Natural killer cell (primary cell): Measurements from ENCODE around the gene SLC12A4. TPM values are rescaled to one million over a fixed set of nuclear protein-coding genes. Genes with fewer than 3 reads are reported as not detected.
"Not testable (repeated sequence)": the region's sequence is repeated elsewhere in the genome, so short reads cannot be mapped to it uniquely, and the experiment has no call there.

Experiments
- ATAC-seq, 3 donors: fragments of 150-1000 bp in 2 of 3; fragments of 200-7000 bp in 1 of 3; cut with Tn5 transposase; 1 replicate in 1 of 3; 2 replicates in 2 of 3; pipeline ENCODE4 v1.10.0; 2021; ENCODE audit warnings: mild to moderate bottlenecking in 2 of 3, moderate library complexity in 2 of 3
- DNase-seq, 2 donors: peaks; one replicate each; pipeline versions ENCODE4 v3.0.0 to v3.0.0-alpha.2; 2013 to 2021; ENCODE audit warnings: mixed read lengths in 1 of 2
- H3K27ac ChIP-seq: one replicate; pipeline ENCODE4 v1.5.1; 2013; ENCODE audit warnings: mild to moderate bottlenecking, low read length
- H3K27me3 ChIP-seq: one replicate; pipeline ENCODE4 v1.6.1; 2013; ENCODE audit warnings: low read length; ENCODE audit not compliant: control insufficient read depth, insufficient read depth
- H3K36me3 ChIP-seq: one replicate; pipeline ENCODE4 v1.6.1; 2013; ENCODE audit warnings: low read length; ENCODE audit not compliant: control insufficient read depth, insufficient read depth
- H3K4me1 ChIP-seq: one replicate; pipeline ENCODE4 v1.6.1; 2013; ENCODE audit warnings: low read length; ENCODE audit not compliant: control insufficient read depth, insufficient read depth
- H3K4me3 ChIP-seq: one replicate; pipeline ENCODE4 v1.5.1; 2013; ENCODE audit warnings: low read length
- H3K9me3 ChIP-seq: one replicate; pipeline ENCODE4 v1.6.1; 2013; ENCODE audit warnings: low read length; ENCODE audit not compliant: control insufficient read depth, insufficient read depth
- H3K27ac Mint-ChIP-seq, 2 donors: one replicate each; pipeline ENCODE4 v1.8.0; 2022; ENCODE audit warnings: mild to moderate bottlenecking in 2 of 2, mixed read lengths in 2 of 2, moderate library complexity in 1 of 2
- H3K27me3 Mint-ChIP-seq, 2 donors: one replicate each; pipeline ENCODE4 v1.8.0; 2022; ENCODE audit warnings: low read depth in 2 of 2, mixed read lengths in 2 of 2
- H3K36me3 Mint-ChIP-seq: one replicate; pipeline ENCODE4 v1.8.0; 2022; ENCODE audit warnings: mixed read lengths
- H3K4me1 Mint-ChIP-seq, 2 donors: one replicate each; pipeline ENCODE4 v1.8.0; 2022; ENCODE audit warnings: mixed read lengths in 2 of 2
- H3K4me3 Mint-ChIP-seq: one replicate; pipeline ENCODE4 v1.8.0; 2022; ENCODE audit warnings: mild to moderate bottlenecking, moderate library complexity, mixed read lengths
- H3K9me3 Mint-ChIP-seq, 2 donors: one replicate each; pipeline ENCODE4 v1.8.0; 2022; ENCODE audit warnings: mixed read lengths in 2 of 2
- WGBS: methylation state at CpG from one replicate; pipeline ENCODE4 v1.1.7; 2013; ENCODE audit warnings: missing lambda C conversion rate; ENCODE audit not compliant: insufficient coverage; 5-methylcytosine and 5-hydroxymethylcytosine counted together
- intact Hi-C: fragments of 100-400 bp; cut with micrococcal nuclease; formaldehyde crosslinking; loops from one replicate; pipeline ENCODE4 v1.14.2; 2022
- total RNA-seq, 4 donors: library from RNA; stranded (reverse); fragments of 120-200 nt in 1 of 4; gene quantifications; one replicate each; pipeline versions ENCODE4 v1.2.3 to v1.2.4, GENCODE V29; 2013 to 2022
- TF ChIP-seq, protein P1 (sequence below): fragments of 200-600 bp; IDR thresholded peaks from one replicate; pipeline ENCODE4 v1.8.0; 2022; ENCODE audit warnings: antibody characterized with exemption

SLC12A4 gene
- total RNA-seq, 3 donors from 2014 or later (not counting 1 experiment from before 2014, with no cell fraction given) = 30.0 to 47.0 (median 30.5) TPM

- Histone ChIP-seq H3K9me3 (no peaks in the 10 kb centered on the region), H3K27ac (no peak overlapping the region), H3K4me1 (no peaks in the 10 kb centered on the region), H3K36me3 (no peaks in the 10 kb centered on the region), H3K4me3 (no peak overlapping the region), H3K27me3 (no peaks in the 10 kb centered on the region)
- Mint-ChIP-seq H3K27ac (no peak overlapping the region), H3K4me3 (no peak overlapping the region), H3K9me3 (no peaks in the 10 kb centered on the region), H3K4me1 (no peaks in the 10 kb centered on the region), H3K36me3 (no peaks in the 10 kb centered on the region), H3K27me3 (no peaks in the 10 kb centered on the region)
- ATAC-seq (no peak), DNase-seq (no peak)
- TF ChIP-seq, protein P1, sequence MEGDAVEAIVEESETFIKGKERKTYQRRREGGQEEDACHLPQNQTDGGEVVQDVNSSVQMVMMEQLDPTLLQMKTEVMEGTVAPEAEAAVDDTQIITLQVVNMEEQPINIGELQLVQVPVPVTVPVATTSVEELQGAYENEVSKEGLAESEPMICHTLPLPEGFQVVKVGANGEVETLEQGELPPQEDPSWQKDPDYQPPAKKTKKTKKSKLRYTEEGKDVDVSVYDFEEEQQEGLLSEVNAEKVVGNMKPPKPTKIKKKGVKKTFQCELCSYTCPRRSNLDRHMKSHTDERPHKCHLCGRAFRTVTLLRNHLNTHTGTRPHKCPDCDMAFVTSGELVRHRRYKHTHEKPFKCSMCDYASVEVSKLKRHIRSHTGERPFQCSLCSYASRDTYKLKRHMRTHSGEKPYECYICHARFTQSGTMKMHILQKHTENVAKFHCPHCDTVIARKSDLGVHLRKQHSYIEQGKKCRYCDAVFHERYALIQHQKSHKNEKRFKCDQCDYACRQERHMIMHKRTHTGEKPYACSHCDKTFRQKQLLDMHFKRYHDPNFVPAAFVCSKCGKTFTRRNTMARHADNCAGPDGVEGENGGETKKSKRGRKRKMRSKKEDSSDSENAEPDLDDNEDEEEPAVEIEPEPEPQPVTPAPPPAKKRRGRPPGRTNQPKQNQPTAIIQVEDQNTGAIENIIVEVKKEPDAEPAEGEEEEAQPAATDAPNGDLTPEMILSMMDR = no peak
- intact Hi-C loops = no loop called here
- 70% methylated on average over 5 of the region's 5 CpGs for WGBS
These were observed 8.6 kb upstream of the SLC12A4 start for GRCh38 chr16:67977005-67977404.

DNA sequence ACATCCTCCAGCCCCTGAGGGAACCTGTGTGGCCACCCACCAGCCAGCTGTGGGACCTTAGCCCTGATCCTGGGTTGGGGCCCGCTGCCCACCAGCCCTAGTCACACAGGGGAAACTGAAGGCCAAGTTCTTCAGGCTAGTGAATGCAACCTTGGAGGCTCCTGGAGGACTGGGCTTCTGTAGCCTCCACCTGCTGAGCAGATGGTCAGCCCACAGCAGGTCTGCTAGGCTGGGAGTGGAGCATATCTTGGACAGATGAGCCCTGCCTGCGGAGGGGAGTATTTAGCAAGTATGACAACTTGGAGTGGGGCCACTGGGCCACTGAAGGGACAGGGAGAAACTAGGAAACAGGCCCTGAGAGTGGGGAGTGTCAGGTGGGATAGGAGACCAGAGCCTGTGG lies 7.8 kb upstream of the SLC12A4 start:
- WGBS = 98% methylated on average over 2 of the region's 2 CpGs
- Mint-ChIP-seq H3K4me1 (no peaks in the 10 kb centered on the region), H3K36me3 (no peaks in the 10 kb centered on the region), H3K27ac (no peak overlapping the region), H3K27me3 (no peaks in the 10 kb centered on the region), H3K4me3 (no peak overlapping the region), H3K9me3 (no peaks in the 10 kb centered on the region)
- Histone ChIP-seq H3K36me3 (no peaks in the 10 kb centered on the region), H3K9me3 (no peaks in the 10 kb centered on the region), H3K4me3 (no peak overlapping the region), H3K4me1 (no peaks in the 10 kb centered on the region), H3K27me3 (no peaks in the 10 kb centered on the region), H3K27ac (no peak overlapping the region)
- DNase-seq (no peak), ATAC-seq (no peak)
- TF ChIP-seq, protein P1 = no peak
- intact Hi-C loops = no loop called here

DNA sequence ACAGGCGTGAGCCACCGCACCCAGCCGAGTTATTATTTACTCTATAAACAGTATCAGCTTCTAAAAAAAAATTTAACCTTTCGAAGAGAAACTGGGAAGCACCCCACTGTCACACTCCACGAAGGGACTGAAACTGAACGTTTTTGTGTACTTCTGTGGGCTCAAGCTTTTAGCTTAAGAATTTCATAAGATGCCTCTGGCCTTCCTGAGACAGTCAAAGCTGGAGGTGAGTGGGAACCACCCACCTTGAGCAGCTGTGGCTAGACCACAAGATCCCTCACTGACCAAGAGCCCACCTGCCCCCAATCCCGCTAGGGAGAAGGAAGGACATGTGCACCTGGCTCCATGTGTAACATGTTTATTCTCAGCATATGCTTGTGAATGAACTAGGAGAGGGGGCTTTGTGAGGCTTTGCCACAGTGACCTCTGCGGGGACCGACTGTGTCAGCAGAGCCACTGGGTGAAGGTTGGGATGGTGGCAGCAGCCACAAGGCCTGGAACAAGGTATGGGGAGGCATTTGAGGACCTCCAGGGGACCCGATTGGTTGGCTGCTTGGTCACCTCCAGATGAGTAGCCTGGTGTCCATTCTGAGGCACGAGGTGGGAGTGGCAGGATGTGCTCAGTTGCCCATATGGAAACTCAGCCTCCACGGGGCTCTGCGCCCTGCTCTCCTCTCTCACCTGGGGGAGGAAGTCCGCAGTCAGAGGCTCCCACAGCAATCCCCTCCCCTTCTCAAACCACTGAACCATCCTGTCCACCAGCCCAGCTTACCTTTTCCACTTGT lies 7.1 kb upstream of the SLC12A4 start:
- ATAC-seq (no peak), DNase-seq (no peak)
- TF ChIP-seq, protein P1 = no peak
- H3K4me3 Mint-ChIP-seq = no peak overlapping the region
- no peak overlapping the region for H3K27ac ChIP-seq
- H3K4me1 ChIP-seq = no peaks in the 10 kb centered on the region
- intact Hi-C loops = no loop called here
- H3K36me3 ChIP-seq = no peaks in the 10 kb centered on the region
- no peak overlapping the region for H3K27ac Mint-ChIP-seq
- no peaks in the 10 kb centered on the region for H3K9me3 Mint-ChIP-seq
- no peaks in the 10 kb centered on the region for H3K36me3 Mint-ChIP-seq
- H3K9me3 ChIP-seq = no peaks in the 10 kb centered on the region
- H3K27me3 Mint-ChIP-seq = no peaks in the 10 kb centered on the region
- WGBS = 57% methylated on average over 14 of the region's 14 CpGs
- H3K27me3 ChIP-seq = no peaks in the 10 kb centered on the region
- no peaks in the 10 kb centered on the region for H3K4me1 Mint-ChIP-seq
- no peak overlapping the region for H3K4me3 ChIP-seq

- ATAC-seq, H3K9me3 Mint-ChIP-seq, intact Hi-C loops, H3K36me3 Mint-ChIP-seq, H3K27me3 ChIP-seq, H3K27ac Mint-ChIP-seq, DNase-seq, H3K4me3 Mint-ChIP-seq, H3K27ac ChIP-seq, H3K36me3 ChIP-seq, H3K27me3 Mint-ChIP-seq, H3K4me3 ChIP-seq, H3K9me3 ChIP-seq: not testable (repeated sequence)
- peaks cover 13 to 18% of the 10 kb centered on the region in 2 donors for H3K4me1 Mint-ChIP-seq
- 93% methylated on average over 7 of the region's 7 CpGs for WGBS
- H3K4me1 ChIP-seq = peaks cover 15% of the 10 kb centered on the region
These were observed 3.8 kb upstream of the SLC12A4 start for GRCh38 chr16:67972285-67972684.
